ENCODE data around the gene DTWD1. TPM values are rescaled to one million over a fixed set of nuclear protein-coding genes. Genes with fewer than 3 reads are reported as not detected.
A peak's percentile ranks its signal among the peaks of the same experiment; 100 is the strongest.
"Not testable (repeated sequence)": the region's sequence is repeated elsewhere in the genome, so short reads cannot be mapped to it uniquely, and the experiment has no call there.

Gene DTWD1, protein sequence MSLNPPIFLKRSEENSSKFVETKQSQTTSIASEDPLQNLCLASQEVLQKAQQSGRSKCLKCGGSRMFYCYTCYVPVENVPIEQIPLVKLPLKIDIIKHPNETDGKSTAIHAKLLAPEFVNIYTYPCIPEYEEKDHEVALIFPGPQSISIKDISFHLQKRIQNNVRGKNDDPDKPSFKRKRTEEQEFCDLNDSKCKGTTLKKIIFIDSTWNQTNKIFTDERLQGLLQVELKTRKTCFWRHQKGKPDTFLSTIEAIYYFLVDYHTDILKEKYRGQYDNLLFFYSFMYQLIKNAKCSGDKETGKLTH
- total RNA-seq = 10 to 100 TPM; 14.3 to 18.5 TPM

DNA sequence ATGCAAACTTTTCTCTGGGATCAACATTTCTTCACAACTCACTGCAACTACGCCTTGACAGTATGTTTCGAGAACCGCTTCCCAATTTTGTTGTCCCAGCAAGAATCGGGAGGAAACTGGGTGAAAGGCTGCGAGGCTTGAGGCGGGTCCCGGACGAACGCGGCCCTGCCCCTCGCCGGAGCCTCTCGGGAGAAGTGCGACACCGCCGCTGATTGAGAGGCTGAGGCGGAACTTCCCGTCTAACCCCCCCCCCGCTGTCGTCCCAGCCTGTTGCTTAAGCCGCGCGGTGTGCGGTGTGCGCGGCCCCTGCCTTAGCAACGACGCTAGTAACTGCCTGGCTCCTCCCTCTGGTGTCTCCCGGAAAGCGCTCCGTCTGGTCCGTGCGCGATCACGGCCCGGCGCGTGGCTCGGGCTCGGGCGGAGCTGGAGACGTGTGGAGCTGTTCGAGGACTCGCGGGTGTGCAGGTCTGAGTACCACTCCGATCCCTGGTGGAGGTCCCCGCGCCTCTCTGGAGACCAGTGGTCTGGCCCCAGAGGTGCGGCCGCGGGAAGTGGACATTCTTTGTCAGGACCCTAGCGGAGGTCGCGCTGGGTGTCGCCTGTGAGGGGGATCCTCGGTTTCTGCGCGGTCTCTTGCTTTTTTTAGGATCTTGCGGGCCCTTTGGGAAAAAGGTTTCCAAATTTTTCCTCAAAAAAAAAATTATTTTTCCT is at the start of gene DTWD1, which contains the start of gene FAM227B:
DTWD1 (plus strand) TSS at position 391 of the 711 bp plus-strand sequence. CDS start 4,120 bp downstream, outside the sequence.
FAM227B (minus strand) TSS at position 161 of the 711 bp plus-strand sequence. CDS start 5,647 bp downstream, outside the sequence.
- peaks cover 32% of the 10 kb centered on the region for H3K4me1 Mint-ChIP-seq (ENCODE audit: low read depth)
- peak; percentile 96 for DNase-seq
- peaks cover 10% of the 10 kb centered on the region for H3K9me3 Mint-ChIP-seq
- H3K27me3 Mint-ChIP-seq = no peaks in the 10 kb centered on the region
- CTCF ChIA-PET = interaction anchor here (1.0 kb wide), 1 partner anchor 695 kb away, joined by 5 read pairs; no protein-coding TSS in a partner anchor
- H3K4me3 Mint-ChIP-seq = peak within 1 kb of the TSS; percentile 94
- intact Hi-C loops (cut with micrococcal nuclease) = loop anchor here (1.0 to 10.0 kb wide), 9 partner anchors 449 to 1286 kb away; partner anchors contain the start of genes AP4E1, CEP152, COPS2 and EID1
- H3K36me3 Mint-ChIP-seq = peaks cover 18% of the 10 kb centered on the region
- H3K27ac Mint-ChIP-seq = peak within 1 kb of the TSS; percentile 92
- POLR2A ChIA-PET = interaction anchor here (0.6 to 1.5 kb wide), 2 partner anchors 496 to 810 kb away, joined by 3 to 6 read pairs; partner anchors contain the start of gene CEP152

DNA sequence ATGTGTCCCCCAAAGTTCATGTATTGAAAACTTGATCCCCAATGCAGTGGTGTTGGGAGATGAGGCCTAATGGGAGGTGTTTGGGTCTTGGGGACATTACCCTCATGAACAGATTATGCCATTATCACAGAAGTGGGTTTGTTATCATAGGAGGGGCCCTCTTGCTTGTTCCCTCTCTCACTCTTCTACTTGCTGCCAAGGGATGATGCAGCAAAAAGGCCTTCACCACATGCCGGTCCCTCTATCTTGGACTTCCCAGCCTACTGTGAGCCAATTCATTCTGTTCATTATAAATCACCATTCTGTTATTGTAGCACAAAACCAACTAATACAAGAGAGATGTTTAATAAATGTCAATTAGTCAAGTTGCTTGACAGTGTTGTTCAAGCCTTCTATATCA is 47.4 kb upstream of the DTWD1 start:
- Mint-ChIP-seq H3K27me3 (no peaks in the 10 kb centered on the region), H3K4me3 (no peak overlapping the region), H3K9me3 (peaks cover 29% of the 10 kb centered on the region), H3K4me1 (ENCODE audit: low read depth) (no peaks in the 10 kb centered on the region), H3K36me3 (peaks cover 30% of the 10 kb centered on the region), H3K27ac (no peak overlapping the region)
- intact Hi-C loops (cut with micrococcal nuclease) = no loop called here
- no peak for DNase-seq
- ChIA-PET POLR2A (interaction anchor here (0.7 kb wide), 1 partner anchor 467 kb away, joined by 5 read pairs; no protein-coding TSS in a partner anchor), CTCF (no interaction called here)

DNA sequence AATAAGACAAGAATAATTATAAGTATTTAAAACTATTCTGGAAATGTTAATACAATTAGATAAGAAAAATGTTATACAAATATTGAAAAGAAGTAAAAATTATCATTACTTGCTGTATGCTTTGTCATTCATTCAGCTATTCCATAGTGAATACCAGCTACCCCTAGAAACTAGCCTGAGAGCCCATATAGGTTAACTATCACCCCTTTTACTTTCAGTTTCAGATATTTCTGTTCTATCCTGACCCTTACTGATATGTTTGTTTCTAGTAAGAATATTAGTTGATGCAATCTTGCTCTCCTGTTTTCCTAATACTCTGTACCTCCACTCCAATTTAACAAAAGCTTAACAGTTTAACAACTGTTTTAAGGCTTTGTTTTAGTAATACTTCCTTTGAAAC is 31.8 kb upstream of the DTWD1 start:
- H3K27me3 Mint-ChIP-seq = no peaks in the 10 kb centered on the region
- CTCF ChIA-PET = no interaction called here
- no peak for DNase-seq
- H3K9me3 Mint-ChIP-seq = peaks cover 21% of the 10 kb centered on the region
- intact Hi-C loops (cut with micrococcal nuclease) = no loop called here
- POLR2A ChIA-PET = no interaction called here
- no peak overlapping the region for H3K27ac Mint-ChIP-seq
- H3K4me3 Mint-ChIP-seq = no peak overlapping the region
- peaks cover 21% of the 10 kb centered on the region for H3K36me3 Mint-ChIP-seq
- H3K4me1 Mint-ChIP-seq (ENCODE audit: low read depth) = peaks cover 2% of the 10 kb centered on the region

DNA sequence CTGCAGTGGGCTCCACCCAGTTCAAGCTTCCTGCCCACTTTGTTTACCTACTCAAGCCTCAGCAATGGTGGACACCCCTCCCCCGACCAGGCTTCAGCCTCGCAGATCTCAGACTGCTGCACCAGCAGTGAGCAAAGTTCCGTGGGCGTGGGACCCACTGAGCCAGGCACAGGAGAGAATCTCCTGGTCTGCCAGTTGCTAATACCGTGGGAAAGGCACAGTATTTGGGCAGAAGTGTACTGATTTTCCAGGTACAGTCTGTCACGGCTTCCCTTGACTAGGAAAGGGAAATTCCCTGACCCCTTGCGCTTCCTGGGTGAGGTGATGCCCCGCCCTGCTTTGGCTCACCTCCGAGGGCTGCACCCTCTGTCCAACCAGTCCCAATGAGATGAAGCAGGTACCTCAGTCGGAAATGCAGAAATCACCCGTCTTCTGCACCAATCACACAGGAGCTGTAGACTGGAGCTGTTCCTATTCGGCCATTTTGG is 28.0 kb upstream of the DTWD1 start:
- H3K27ac Mint-ChIP-seq; H3K4me3 Mint-ChIP-seq; CTCF ChIA-PET; intact Hi-C loops (cut with micrococcal nuclease); H3K27me3 Mint-ChIP-seq; POLR2A ChIA-PET; DNase-seq; H3K4me1 Mint-ChIP-seq (ENCODE audit: low read depth): not testable (repeated sequence)
- peaks cover 29% of the 10 kb centered on the region for H3K36me3 Mint-ChIP-seq
- H3K9me3 Mint-ChIP-seq = peaks cover 36% of the 10 kb centered on the region

DNA sequence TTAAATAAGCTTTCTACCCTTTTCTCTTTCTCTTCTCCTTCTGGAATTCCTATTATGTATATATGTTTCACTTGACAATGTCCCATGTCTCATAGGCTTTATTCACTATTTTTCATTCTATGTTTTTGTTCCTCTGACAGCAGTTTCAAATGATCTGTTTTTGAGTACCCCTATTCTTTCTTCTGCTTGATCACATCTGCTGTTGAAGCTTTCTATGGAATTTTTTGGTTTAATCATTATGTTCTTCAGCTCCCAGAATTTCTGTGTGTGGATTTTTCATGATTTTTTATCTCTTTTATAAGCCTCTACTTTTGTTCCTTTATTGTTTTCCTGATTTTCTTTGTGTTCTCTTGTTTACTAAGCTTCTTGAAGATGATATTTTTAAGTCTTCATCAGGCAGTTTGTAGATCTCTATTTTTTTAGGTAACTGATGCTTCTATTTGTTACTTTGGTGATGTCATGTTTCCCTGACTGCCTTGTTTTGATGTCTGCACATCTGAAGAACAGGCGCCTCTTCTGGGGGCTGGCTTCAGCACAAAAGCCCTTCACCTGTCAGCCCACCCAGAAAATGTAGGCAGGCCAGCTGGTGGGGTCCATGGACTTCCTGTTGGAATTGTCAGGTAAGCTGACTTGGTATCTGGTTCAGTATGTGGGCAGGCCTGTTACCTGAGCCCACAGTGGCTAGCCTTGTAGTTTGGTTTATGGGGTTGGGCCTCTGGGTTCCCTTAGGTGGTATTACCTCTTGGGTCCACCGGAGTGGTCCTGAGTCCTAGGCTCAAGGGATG is 16.0 kb upstream of the DTWD1 start:
- Mint-ChIP-seq H3K9me3 (peaks cover 35% of the 10 kb centered on the region), H3K36me3 (peaks cover 29% of the 10 kb centered on the region), H3K27ac (no peak overlapping the region), H3K4me3 (no peak overlapping the region), H3K4me1 (ENCODE audit: low read depth) (no peaks in the 10 kb centered on the region), H3K27me3 (no peaks in the 10 kb centered on the region)
- CTCF ChIA-PET = no interaction called here
- POLR2A ChIA-PET = no interaction called here
- intact Hi-C loops (cut with micrococcal nuclease) = no loop called here
- no peak for DNase-seq

DNA sequence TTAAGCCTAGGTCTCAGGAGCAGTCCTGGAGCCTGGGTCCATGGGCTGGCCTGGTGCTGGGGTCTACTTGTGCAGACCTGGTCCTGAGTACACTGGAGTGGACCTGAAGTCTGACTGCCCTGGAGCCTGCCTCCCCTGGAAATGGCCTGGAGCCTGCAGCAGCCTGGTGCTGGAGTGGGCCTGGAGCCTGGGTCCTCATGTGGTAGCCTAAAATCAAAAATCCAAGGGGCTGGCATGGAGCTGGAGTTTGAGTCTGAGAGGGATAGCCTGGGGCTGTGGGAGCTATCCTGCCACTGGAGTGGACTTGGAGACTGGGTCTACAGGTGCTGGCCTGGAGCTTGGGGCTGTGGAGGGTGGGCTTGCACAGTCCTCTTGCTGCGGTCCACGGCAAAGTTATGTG is 15.3 kb upstream of the DTWD1 start:
- Mint-ChIP-seq H3K27me3 (no peaks in the 10 kb centered on the region), H3K4me3 (no peak overlapping the region), H3K27ac (no peak overlapping the region), H3K36me3 (peaks cover 29% of the 10 kb centered on the region), H3K4me1 (ENCODE audit: low read depth) (no peaks in the 10 kb centered on the region), H3K9me3 (peaks cover 32% of the 10 kb centered on the region)
- POLR2A ChIA-PET = no interaction called here
- no peak for DNase-seq
- intact Hi-C loops (cut with micrococcal nuclease) = no loop called here
- CTCF ChIA-PET = no interaction called here

DNA sequence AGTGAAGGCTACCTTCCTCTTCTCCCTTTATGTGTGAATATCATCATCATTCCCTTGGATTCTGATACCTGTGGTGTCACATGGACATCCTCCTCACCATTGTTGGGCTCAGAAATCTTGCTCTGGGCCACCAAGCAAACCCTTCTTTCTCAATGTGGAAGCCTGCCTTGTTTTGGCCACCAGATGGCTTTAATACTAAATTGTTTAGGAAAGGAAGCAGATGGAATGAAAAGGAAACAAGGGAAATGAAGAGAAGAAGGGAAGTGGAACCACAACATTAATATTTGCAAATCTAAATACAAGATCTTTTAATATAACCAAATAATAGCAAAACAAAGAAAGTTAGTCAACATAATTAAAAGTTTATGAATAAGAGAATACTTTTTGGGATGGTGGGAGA is 14.3 kb upstream of the DTWD1 start:
- H3K4me1 Mint-ChIP-seq (ENCODE audit: low read depth) = no peaks in the 10 kb centered on the region
- intact Hi-C loops (cut with micrococcal nuclease) = no loop called here
- ChIA-PET POLR2A (no interaction called here), CTCF (no interaction called here)
- no peak for DNase-seq
- peaks cover 28% of the 10 kb centered on the region for H3K9me3 Mint-ChIP-seq
- H3K4me3 Mint-ChIP-seq = no peak overlapping the region
- no peak overlapping the region for H3K27ac Mint-ChIP-seq
- H3K36me3 Mint-ChIP-seq = peaks cover 27% of the 10 kb centered on the region
- H3K27me3 Mint-ChIP-seq = no peaks in the 10 kb centered on the region

DNA sequence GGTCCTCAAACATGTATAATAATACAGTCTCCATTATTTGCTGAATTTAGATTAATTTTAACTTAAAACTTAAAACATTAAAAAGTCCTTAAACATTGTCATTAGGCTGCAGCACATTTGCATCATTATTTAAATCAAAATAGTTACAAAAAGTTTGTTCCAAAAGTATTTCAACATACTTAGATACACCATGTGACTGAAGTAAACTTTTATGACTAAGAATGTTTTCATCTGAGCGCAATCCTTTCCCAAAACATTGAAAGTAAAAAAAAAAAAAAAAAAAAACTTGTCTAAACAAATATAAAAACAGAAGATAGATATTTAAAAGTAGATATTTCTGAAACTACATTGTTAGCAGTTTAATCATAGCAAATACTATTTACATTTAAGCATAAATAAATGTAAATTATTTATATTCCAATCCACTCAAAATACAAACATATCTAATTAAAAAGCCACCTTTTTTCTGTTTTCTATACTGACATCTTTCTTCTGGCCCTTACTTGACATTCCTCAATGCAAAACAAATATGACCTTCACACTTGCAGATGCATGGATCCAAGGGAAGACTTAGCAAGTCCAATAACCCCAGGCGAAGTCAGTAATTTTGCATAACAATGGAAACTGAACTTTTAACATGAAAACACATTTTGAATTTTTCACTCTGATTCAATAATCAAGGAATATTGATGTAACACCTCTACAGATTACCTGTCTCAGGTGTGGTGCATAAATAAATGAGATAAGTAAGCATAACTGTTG is 10.5 kb upstream of the DTWD1 start:
- Mint-ChIP-seq H3K27ac (no peak overlapping the region), H3K36me3 (peaks cover 34% of the 10 kb centered on the region), H3K9me3 (peaks cover 14% of the 10 kb centered on the region), H3K27me3 (no peaks in the 10 kb centered on the region), H3K4me3 (no peak overlapping the region), H3K4me1 (ENCODE audit: low read depth) (no peaks in the 10 kb centered on the region)
- ChIA-PET CTCF (no interaction called here), POLR2A (no interaction called here)
- intact Hi-C loops (cut with micrococcal nuclease) = no loop called here
- DNase-seq = no peak

DNA sequence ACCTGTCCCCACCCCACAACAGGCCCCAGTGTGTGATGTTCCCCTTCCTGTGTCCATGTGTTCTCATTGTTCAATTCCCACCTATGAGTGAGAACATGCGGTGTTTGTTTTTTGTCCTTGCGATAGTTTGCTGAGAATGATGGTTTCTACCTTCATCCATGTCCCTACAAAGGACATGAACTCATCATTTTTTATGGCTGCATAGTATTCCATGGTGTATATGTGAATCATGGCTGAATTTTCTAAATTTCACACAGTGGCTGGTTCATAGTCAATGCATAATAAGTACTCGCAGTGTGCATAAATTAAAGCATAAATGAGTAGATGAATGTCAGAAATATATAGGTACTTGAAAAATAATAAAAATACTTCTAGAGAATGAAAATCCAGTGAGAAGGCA is 8.6 kb upstream of the DTWD1 start:
- H3K27ac Mint-ChIP-seq; intact Hi-C loops (cut with micrococcal nuclease); H3K27me3 Mint-ChIP-seq; H3K4me3 Mint-ChIP-seq; CTCF ChIA-PET; DNase-seq; POLR2A ChIA-PET; H3K4me1 Mint-ChIP-seq (ENCODE audit: low read depth): not testable (repeated sequence)
- H3K36me3 Mint-ChIP-seq = peaks cover 33% of the 10 kb centered on the region
- peaks cover 16% of the 10 kb centered on the region for H3K9me3 Mint-ChIP-seq

DNA sequence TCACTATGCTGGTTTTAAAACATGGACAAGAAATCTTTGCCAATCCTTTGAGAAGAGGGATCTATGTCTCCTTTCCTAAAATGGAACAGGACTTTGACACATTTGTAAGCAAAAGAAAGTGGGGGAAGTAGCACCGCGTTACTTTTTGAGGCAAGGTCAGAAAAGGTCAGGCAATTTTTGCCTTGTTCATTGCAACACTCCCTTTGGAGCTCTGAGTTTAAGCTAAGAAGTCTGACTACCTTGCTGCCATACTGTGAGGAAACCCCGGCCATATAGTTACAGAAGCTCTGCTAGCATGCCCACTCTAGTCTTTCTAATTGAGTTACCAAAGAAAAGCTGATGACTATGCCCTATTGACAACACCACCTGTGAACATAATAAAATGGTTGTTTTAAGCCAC is 1.6 kb upstream of the DTWD1 start:
- POLR2A ChIA-PET = no interaction called here
- Mint-ChIP-seq H3K36me3 (peaks cover 21% of the 10 kb centered on the region), H3K9me3 (peaks cover 10% of the 10 kb centered on the region), H3K4me1 (ENCODE audit: low read depth) (peaks cover 30% of the 10 kb centered on the region), H3K4me3 (no peak overlapping the region), H3K27ac (no peak overlapping the region), H3K27me3 (no peaks in the 10 kb centered on the region)
- CTCF ChIA-PET = interaction anchor here (1.0 kb wide), 1 partner anchor 563 kb away, joined by 3 read pairs; the partner anchor contains the start of gene SLC27A2
- intact Hi-C loops (cut with micrococcal nuclease) = no loop called here
- no peak for DNase-seq

DNA sequence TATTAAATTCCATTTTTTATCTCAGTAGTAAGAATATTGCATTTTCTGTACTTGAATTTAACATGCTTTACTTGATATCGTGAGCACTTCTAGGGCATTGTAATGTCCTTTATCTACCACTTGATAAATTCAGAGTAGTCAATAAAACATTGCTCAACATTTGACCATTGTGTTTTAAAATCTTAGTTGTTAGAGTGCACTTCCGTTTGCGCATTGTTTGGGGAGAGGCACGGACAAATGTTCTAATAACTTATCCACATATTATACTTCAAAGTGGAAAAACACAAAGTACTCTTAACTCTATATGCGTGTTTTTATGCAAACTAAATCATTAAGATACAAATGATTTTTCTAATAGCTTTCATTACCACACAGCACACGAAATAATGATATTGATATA is 649 bp upstream of the DTWD1 start:
- peaks cover 8% of the 10 kb centered on the region for H3K9me3 Mint-ChIP-seq
- peak overlapping the region; percentile 92 for H3K27ac Mint-ChIP-seq
- peaks cover 16% of the 10 kb centered on the region for H3K36me3 Mint-ChIP-seq
- no peaks in the 10 kb centered on the region for H3K27me3 Mint-ChIP-seq
- POLR2A ChIA-PET = interaction anchor here (1.5 kb wide), 1 partner anchor 809 kb away, joined by 6 read pairs; the partner anchor contains the start of gene CEP152
- H3K4me3 Mint-ChIP-seq = peak overlapping the region; percentile 94
- no peak for DNase-seq
- intact Hi-C loops (cut with micrococcal nuclease) = loop anchor here (1.0 to 10.0 kb wide), 9 partner anchors 448 to 1287 kb away; partner anchors contain the start of genes AP4E1, CEP152, COPS2 and EID1
- CTCF ChIA-PET = interaction anchor here (1.0 kb wide), 1 partner anchor 696 kb away, joined by 5 read pairs; no protein-coding TSS in a partner anchor
- peaks cover 30% of the 10 kb centered on the region for H3K4me1 Mint-ChIP-seq (ENCODE audit: low read depth)
